ENCODE data around the gene TOR1AIP2.

TOR1AIP2 gene

DNA sequence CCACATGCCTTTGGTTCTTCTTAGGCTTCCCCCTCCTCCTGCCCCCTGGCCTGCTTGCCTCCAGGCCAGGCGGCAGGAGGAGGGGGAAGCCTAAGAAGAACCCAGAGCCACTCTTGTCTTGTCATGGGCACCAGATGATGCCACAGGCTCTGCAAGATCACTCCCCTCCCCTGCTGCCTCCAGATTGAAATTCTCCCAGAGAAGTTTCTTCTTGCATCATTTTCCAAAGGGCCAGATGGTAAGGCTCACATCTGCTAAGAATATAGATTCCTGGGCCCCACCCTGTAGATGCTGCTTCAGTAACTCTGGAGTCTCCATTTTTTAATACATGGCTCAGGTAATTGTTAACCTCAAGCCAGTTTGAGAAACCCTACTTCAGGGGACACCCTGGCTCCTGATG is 73.7 kb downstream of the TOR1AIP2 start:
- DNase-seq = no peak
- Histone ChIP-seq H3K36me3 (peaks cover 49% of the 10 kb centered on the region), H3K9me3 (peaks cover 3% of the 10 kb centered on the region; the same call in 1 of the 2 replicates), H3K27me3 (no peaks in the 10 kb centered on the region), H3K4me3 (ENCODE audit: low read depth, low read length) (no peak overlapping the region), H3K4me1 (peaks cover 15% of the 10 kb centered on the region)
- TF ChIP-seq, protein P1, sequence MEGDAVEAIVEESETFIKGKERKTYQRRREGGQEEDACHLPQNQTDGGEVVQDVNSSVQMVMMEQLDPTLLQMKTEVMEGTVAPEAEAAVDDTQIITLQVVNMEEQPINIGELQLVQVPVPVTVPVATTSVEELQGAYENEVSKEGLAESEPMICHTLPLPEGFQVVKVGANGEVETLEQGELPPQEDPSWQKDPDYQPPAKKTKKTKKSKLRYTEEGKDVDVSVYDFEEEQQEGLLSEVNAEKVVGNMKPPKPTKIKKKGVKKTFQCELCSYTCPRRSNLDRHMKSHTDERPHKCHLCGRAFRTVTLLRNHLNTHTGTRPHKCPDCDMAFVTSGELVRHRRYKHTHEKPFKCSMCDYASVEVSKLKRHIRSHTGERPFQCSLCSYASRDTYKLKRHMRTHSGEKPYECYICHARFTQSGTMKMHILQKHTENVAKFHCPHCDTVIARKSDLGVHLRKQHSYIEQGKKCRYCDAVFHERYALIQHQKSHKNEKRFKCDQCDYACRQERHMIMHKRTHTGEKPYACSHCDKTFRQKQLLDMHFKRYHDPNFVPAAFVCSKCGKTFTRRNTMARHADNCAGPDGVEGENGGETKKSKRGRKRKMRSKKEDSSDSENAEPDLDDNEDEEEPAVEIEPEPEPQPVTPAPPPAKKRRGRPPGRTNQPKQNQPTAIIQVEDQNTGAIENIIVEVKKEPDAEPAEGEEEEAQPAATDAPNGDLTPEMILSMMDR (IDR thresholded peaks at IDR 0.05; ENCODE audit: low read depth, low read length) = no peak

DNA sequence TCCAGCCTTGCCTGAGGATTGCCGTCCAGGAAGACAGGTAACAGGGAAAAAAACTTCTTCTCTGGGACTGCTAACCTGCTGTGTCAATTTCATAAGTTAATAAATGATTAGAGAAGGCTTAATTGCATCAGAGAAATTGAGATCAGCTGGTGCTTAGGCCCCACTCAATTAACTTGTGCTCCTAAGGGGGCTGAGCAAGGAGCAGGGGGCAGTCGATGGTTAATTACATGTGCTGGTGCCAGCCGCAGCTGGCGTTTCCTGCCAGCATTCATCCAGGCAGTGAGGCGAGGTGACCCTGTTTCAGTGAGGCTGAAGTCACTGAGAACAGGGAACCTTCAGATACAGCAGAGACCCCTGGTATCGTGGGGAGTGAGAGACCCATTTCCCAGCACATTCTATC is 74.5 kb downstream of the TOR1AIP2 start:
- no peak for DNase-seq
- Histone ChIP-seq H3K9me3 (peaks cover 3% of the 10 kb centered on the region; the same call in 1 of the 2 replicates), H3K4me1 (peaks cover 16% of the 10 kb centered on the region), H3K27me3 (no peaks in the 10 kb centered on the region), H3K4me3 (ENCODE audit: low read depth, low read length) (no peak overlapping the region), H3K36me3 (peaks cover 41% of the 10 kb centered on the region)
- TF ChIP-seq, protein P1 (IDR thresholded peaks at IDR 0.05; ENCODE audit: low read depth, low read length) = no peak

DNA sequence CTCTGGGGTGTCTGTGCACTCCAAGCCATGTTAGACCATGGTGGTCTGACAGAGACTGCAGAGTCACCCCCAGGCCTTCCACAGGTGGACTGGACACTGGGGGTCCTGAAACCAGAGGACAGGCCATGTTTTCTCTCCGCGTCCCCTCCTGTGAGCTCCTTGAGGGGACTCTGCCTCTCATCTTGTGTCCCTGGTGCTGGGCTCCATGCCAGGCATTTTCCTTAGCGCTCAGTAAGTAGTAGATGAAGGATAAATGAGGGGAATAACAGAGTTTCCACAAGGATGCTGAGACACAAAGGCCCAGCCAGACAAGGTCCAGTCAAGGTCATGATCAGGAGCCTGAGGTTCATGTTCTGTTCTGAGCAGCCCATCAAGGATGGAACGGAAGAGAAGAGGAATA is 77.1 kb downstream of the TOR1AIP2 start:
- peaks cover 36% of the 10 kb centered on the region for H3K36me3 ChIP-seq
- peaks cover 27% of the 10 kb centered on the region for H3K4me1 ChIP-seq
- TF ChIP-seq, protein P1 (IDR thresholded peaks at IDR 0.05; ENCODE audit: low read depth, low read length) = no peak
- no peaks in the 10 kb centered on the region for H3K27me3 ChIP-seq
- H3K4me3 ChIP-seq (ENCODE audit: low read depth, low read length) = no peak overlapping the region
- peaks cover 3% of the 10 kb centered on the region; the same call in 1 of the 2 replicates for H3K9me3 ChIP-seq
- no peak for DNase-seq

DNA sequence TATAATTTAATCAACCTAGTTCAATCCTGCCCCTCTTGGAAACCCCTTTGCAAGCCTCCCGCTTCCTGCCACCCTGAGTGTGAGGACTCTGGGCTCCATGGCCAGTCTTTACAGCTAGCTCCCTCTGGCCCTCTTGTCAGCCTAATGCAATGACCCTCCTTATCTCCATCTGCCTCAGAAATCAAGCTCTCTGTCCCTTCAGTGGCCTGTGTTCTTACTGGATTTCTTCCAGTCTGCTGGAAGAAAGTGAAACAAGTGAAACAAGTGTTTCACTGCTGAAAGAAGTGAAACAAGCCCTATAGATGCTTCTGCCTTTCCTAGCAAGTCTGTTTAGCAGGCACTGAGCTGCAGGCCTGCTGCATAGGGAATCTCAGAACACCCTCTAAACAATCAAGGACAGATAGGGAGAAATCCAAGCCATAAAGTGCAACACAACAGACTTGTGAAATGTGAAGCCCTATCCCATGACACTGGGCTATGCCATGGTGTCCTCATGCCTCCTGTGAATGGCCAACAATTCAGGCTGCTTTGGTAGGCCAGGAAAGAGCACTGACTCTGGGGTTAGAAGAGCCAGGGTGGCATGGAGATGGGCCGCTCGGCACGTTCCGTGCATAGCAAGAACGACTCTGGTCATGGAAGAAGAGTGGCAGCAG is 78.6 kb downstream of the TOR1AIP2 start:
- Histone ChIP-seq H3K9me3 (no peaks in the 10 kb centered on the region), H3K4me3 (ENCODE audit: low read depth, low read length) (no peak overlapping the region), H3K36me3 (peaks cover 28% of the 10 kb centered on the region), H3K27me3 (no peaks in the 10 kb centered on the region), H3K4me1 (peaks cover 40% of the 10 kb centered on the region)
- no peak for DNase-seq
- TF ChIP-seq, protein P1 (IDR thresholded peaks at IDR 0.05; ENCODE audit: low read depth, low read length) = no peak

DNA sequence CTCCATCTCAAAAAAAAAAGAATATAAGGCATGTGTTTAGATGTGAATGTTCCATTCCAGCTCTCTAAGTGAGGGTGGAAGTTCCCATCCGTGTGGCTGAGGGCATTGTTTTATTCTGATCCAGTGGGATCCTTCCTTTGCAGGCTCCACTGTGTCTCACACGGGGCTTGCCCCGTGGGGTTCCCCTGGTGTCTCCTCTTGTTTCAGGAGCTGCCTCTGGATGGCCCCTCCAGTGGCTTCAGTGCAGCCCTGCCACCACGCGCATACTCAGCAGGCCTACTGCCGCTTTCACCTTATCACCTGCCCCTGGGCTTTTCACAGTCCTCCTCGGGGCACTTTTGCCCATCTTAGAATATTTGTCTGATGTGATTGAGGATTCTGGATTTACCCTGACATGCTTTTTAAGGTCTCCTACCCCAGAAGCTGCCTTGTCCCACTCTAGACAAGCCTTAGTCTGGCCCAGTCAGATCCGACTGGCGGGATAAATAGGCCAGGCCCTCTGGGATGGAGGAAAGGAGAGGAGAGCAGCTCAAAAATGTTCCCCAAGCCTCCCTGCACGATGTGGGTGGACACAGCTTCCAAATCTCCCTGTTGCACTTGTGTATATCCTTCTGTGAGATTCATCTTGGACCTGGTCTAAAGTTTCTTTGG is 79.3 kb downstream of the TOR1AIP2 start:
- TF ChIP-seq, protein P1 (IDR thresholded peaks at IDR 0.05; ENCODE audit: low read depth, low read length) = no peak
- no peaks in the 10 kb centered on the region for H3K27me3 ChIP-seq

DNA sequence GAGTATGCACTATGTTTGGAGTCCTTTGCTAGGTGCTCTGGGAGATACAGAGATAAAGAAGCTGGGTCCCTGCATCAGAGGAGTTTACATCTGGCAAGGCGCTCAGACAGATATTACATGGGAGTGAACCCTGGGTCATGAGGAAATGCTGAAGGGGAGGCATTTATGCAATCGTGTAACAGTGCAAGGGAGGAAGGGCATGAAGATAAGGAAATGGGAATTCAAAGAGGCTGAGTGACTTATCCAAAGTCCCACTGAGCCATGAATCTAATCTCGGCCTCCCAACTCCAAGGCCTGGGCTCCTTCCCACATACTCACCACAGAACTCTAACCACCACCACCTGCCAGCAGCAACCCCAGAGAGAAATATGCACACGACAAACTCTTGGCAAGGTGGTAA is 82.9 kb downstream of the TOR1AIP2 start:
- H3K9me3 ChIP-seq = no peaks in the 10 kb centered on the region
- peak; percentile 68 for DNase-seq
- H3K4me1 ChIP-seq = peaks cover 57% of the 10 kb centered on the region
- peaks cover 23% of the 10 kb centered on the region for H3K36me3 ChIP-seq
- H3K4me3 ChIP-seq (ENCODE audit: low read depth, low read length) = no peak overlapping the region
- H3K27me3 ChIP-seq = no peaks in the 10 kb centered on the region
- TF ChIP-seq, protein P1 (IDR thresholded peaks at IDR 0.05; ENCODE audit: low read depth, low read length) = no peak

More for the DNA sequence above, 79.3 kb downstream of the TOR1AIP2 start:
- DNase-seq = no peak
- no peak overlapping the region for H3K4me3 ChIP-seq (ENCODE audit: low read depth, low read length)
- peaks cover 46% of the 10 kb centered on the region for H3K4me1 ChIP-seq
- H3K36me3 ChIP-seq = peaks cover 27% of the 10 kb centered on the region
- H3K9me3 ChIP-seq = no peaks in the 10 kb centered on the region

All from BE2C (cell line).